Measurements from ENCODE around the gene JAK3. TPM values are rescaled to one million over a fixed set of nuclear protein-coding genes. Genes with fewer than 3 reads are reported as not detected.

The JAK3 gene
- polyA plus RNA-seq, 1 of the 3 experiments (the other 2 are of a cell fraction), result 1.3 TPM

DNA sequence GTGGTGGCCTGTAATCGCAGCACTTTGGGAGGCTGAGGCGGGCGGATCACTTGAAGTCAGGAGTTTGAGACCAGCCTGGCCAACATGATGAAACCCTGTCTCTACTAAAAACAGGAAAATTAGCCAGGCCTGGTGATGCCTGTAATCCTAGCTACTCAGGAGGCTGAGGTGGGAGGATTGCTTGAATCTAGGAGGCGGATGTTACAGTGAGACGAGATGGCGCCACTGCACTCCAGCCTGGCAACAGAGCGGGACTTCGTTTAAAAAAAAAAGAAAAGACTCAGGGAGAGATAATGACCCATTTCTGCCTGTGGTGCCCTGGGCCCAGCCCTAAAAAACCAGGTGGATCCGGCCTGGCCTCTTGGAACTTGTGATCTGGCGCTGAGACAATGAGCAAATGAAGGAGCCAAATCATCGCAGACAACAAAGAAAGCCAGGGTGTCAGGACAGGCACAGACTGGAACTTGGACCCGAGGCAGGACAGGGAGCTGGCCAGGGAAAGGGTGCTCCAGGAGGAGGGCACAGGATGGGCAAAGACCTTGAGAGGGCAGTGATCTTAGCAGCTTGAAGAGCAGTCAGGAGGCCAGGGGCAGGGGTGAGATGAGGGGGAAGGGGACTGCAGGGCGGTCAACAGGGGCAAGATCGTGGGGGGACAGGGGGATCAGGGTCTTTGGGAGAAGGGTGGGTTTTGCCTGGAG is 962 bp upstream of the JAK3 start (continued):
- no peak for TF ChIP-seq CTCF (IDR thresholded peaks at IDR 0.05)
- no peak for TF ChIP-seq GATA2 (CRISPR knock-in tag; IDR thresholded peaks at IDR 0.05)
- TF ChIP-seq ZBTB33 (IDR thresholded peaks at IDR 0.05; ENCODE audit: borderline replicate concordance, low read depth), result no peak
- TF ChIP-seq USF2 (IDR thresholded peaks at IDR 0.05; ENCODE audit: borderline replicate concordance, low read depth, low read length), result no peak
- no peak for TF ChIP-seq YY1 (IDR thresholded peaks at IDR 0.05; ENCODE audit: low read depth)
- no peak for TF ChIP-seq EZH2phosphoT487 (IDR thresholded peaks at IDR 0.05; ENCODE audit: borderline replicate concordance, low read depth)
- no peak for TF ChIP-seq SMC3 (IDR thresholded peaks at IDR 0.05; ENCODE audit: low read depth, low read length)

DNA sequence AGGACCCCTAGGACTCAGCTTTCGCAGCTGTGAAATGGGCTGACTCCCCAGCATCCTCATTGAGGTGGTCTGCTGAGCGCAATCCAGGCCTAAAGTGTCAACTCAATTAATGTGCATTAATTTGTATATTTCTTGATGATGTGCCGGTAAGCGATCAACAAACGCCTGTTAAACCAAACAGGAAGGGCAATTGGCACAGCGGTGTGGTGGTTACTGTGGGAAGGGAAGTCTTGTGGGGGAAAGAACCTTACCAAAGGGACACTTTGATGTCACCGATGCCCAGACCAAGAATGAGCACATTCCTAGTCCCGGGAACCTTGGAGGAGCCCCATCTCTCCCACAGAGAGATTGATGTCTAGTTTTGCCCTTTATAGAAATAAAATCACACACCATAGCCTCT is 1.6 kb downstream of the JAK3 start:
- Histone ChIP-seq H4K20me1 (ENCODE audit: insufficient read depth) (no peaks in the 10 kb centered on the region), H3K4me1 (ENCODE audit: control insufficient read depth in 1 of 2, insufficient read depth in 2 of 2, low read depth in 1 of 2, low read length in 1 of 2) (peaks cover 0 to 11% of the 10 kb centered on the region in 2 experiments; a peak in 1 of 4 replicates), H3K4me3 (ENCODE audit: low read depth in 2 of 2, low read length in 1 of 2) (no peak overlapping the region), H3F3A (replicated peaks; ENCODE audit: insufficient read depth) (no peaks in the 10 kb centered on the region), H3K9me3 (no peaks in the 10 kb centered on the region), H2AFZ (ENCODE audit: low read depth) (no peak overlapping the region), H3K4me2 (no peak overlapping the region), H3K9me2 (no peaks in the 10 kb centered on the region), H3K36me3 (replicated peaks in 1 of 2; ENCODE audit: control insufficient read depth in 1 of 2, insufficient read depth in 2 of 2, low read length in 1 of 2) (no peaks in the 10 kb centered on the region), H3K27ac (ENCODE audit: low read depth in 2 of 2, low read length in 1 of 2) (no peak overlapping the region), H3K79me2 (ENCODE audit: insufficient read depth) (no peaks in the 10 kb centered on the region), H3K9ac (no peak overlapping the region), H3K27me3 (ENCODE audit: insufficient read depth) (no peaks in the 10 kb centered on the region)
- POLR2A ChIA-PET, result interaction anchor here (1.1 to 1.7 kb wide), 3 partner anchors 13 to 16 kb away, joined by 3 to 9 read pairs (median 6); partner anchors contain the start of gene RPL18A
- 98% methylated on average over 8 of the region's 8 CpGs for WGBS (ENCODE audit: low lambda C conversion rate)
- CTCF ChIA-PET, result interaction anchor here (1.7 kb wide), 1 partner anchor 10 kb away, joined by 9 read pairs; no protein-coding TSS in a partner anchor
- TF ChIP-seq SIN3A (IDR thresholded peaks at IDR 0.05; ENCODE audit: borderline replicate concordance, low read depth, low read length), result no peak
- TF ChIP-seq EZH2phosphoT487 (IDR thresholded peaks at IDR 0.05; ENCODE audit: borderline replicate concordance, low read depth), result no peak
- TF ChIP-seq RAD21 (IDR thresholded peaks at IDR 0.05; ENCODE audit: low read length), result no peak
- no peak for TF ChIP-seq MEF2A (IDR thresholded peaks at IDR 0.05; ENCODE audit: borderline replicate concordance, low read depth)
- no peak for TF ChIP-seq ZBTB33 (IDR thresholded peaks at IDR 0.05; ENCODE audit: borderline replicate concordance, low read depth)
- no peak for DNase-seq

Data from SK-N-SH (cell line).